Measurements from ENCODE around the gene PROK2.

GRCh38 chr3:71726146-71726545 is 58.8 kb downstream of the PROK2 start:
- TF ChIP-seq CTCF (conservative IDR thresholded peaks at IDR 0.05; ENCODE audit: low read length) (no peak), EZH2phosphoT487 (IDR thresholded peaks at IDR 0.05; ENCODE audit: borderline replicate concordance) (no peak)
